RWPE1 (cell line): Measurements from ENCODE around the gene SLC39A12.
"Not testable (repeated sequence)": the region's sequence is repeated elsewhere in the genome, so short reads cannot be mapped to it uniquely, and the experiment has no call there.

Source experiments
- CTCF ChIA-PET: fragments of 350-600 bp; sonication (Branson Sonifier 250); formaldehyde crosslinking; extraction: SDS; loops from one replicate; lab custom pipeline; 2021; lab: Yijun Ruan, JAX
- POLR2A ChIA-PET: fragments of 400-600 bp; formaldehyde crosslinking; extraction: SDS; loops from one replicate; lab custom pipeline; 2020; ENCODE audit warnings: antibody characterized with exemption; ENCODE audit not compliant: low non-redundant PET; lab: Yijun Ruan, JAX
- DNase-seq: peaks from one replicate; pipeline ENCODE4 v3.0.0; 2012; ENCODE audit warnings: low spot score
- H3K27ac ChIP-seq: fragments of 450-650 bp; 2 replicates; pipeline ENCODE4 v1.5.1; 2017
- CTCF ChIP-seq: fragments of 450-650 bp; conservative IDR thresholded peaks from 2 replicates; pipeline ENCODE4 v1.5.1; 2017; ENCODE audit warnings: low read depth, mild to moderate bottlenecking

The SLC39A12 gene

GRCh38 chr10:17923728-17924127 is 28.0 kb upstream of the SLC39A12 start:
- ChIA-PET CTCF (no interaction called here), POLR2A (no interaction called here)
- no peak for TF ChIP-seq CTCF
- peak; percentile 67 for DNase-seq
- no peak overlapping the region for H3K27ac ChIP-seq

GRCh38 chr10:17943033-17943745 is 8.5 kb upstream of the SLC39A12 start:
- no peak for TF ChIP-seq CTCF
- CTCF ChIA-PET, result interaction anchor here (0.5 kb wide), 1 partner anchor 155 kb away, joined by 4 read pairs; no protein-coding TSS in a partner anchor
- POLR2A ChIA-PET, result no interaction called here
- H3K27ac ChIP-seq, result no peak overlapping the region
- peak; percentile 17 for DNase-seq

- POLR2A ChIA-PET, DNase-seq, H3K27ac ChIP-seq: not testable (repeated sequence)
- CTCF ChIA-PET, result interaction anchor here (0.6 kb wide), 1 partner anchor 1415 kb away, joined by 3 read pairs; no protein-coding TSS in a partner anchor
Measured at GRCh38 chr10:17950269-17950668, 1.4 kb upstream of the SLC39A12 start.

GRCh38 chr10:17950726-17951125 is 992 bp upstream of the SLC39A12 start:
- TF ChIP-seq CTCF, result no peak
- ChIA-PET CTCF (interaction anchor here (0.5 kb wide), 1 partner anchor 52 kb away, joined by 3 read pairs; no protein-coding TSS in a partner anchor), POLR2A (no interaction called here)
- no peak for DNase-seq
- no peak overlapping the region for H3K27ac ChIP-seq

GRCh38 chr10:17954372-17954771 is 2.7 kb downstream of the SLC39A12 start:
- DNase-seq, H3K27ac ChIP-seq, POLR2A ChIA-PET, CTCF ChIA-PET: not testable (repeated sequence)

GRCh38 chr10:17954861-17955260 is 3.1 kb downstream of the SLC39A12 start:
- ChIA-PET POLR2A (no interaction called here), CTCF (no interaction called here)
- H3K27ac ChIP-seq, result no peak overlapping the region
- no peak for DNase-seq
- TF ChIP-seq CTCF, result no peak

- TF ChIP-seq CTCF, result no peak
- DNase-seq, result no peak
- ChIA-PET CTCF (interaction anchor here (0.6 kb wide), 1 partner anchor 1141 kb away, joined by 3 read pairs; the partner anchor contains the start of gene RSU1), POLR2A (no interaction called here)
- H3K27ac ChIP-seq, result no peak overlapping the region
Measured at GRCh38 chr10:17958049-17958448, 6.3 kb downstream of the SLC39A12 start.
